Spleen (tissue), 11 donors: Measurements from ENCODE around the gene SSTR3. TPM values are rescaled to one million over a fixed set of nuclear protein-coding genes. Genes with fewer than 3 reads are reported as not detected.
"Not testable (repeated sequence)": the region's sequence is repeated elsewhere in the genome, so short reads cannot be mapped to it uniquely, and the experiment has no call there.

Experiments
- DNase-seq: peaks from one replicate; pipeline ENCODE4 v3.0.0-alpha.2; 2020
- H3K27ac ChIP-seq, 8 donors: fragments of 200-600 bp; sonication (generic) in 7 of 8; 1 replicate in 4 of 8; 2 replicates in 4 of 8; pipeline versions ENCODE4 v1.5.0 to v1.8.0; 2016 to 2021; ENCODE audit warnings: inconsistent platforms in 4 of 8, mild to moderate bottlenecking in 4 of 8, moderate library complexity in 1 of 8
- H3K27me3 ChIP-seq, 7 donors: fragments of 200-600 bp; sonication (generic) in 6 of 7; replicated peaks in 1 of 7; 1 replicate in 4 of 7; 2 replicates in 3 of 7; pipeline versions ENCODE4 v1.5.0 to v1.8.0; 2016 to 2021; ENCODE audit warnings: inconsistent platforms in 3 of 7, mild to moderate bottlenecking in 1 of 7
- H3K36me3 ChIP-seq, 6 donors: fragments of 200-600 bp; sonication (generic) in 5 of 6; 1 replicate in 4 of 6; 2 replicates in 2 of 6; pipeline versions ENCODE4 v1.5.0 to v1.8.0; 2016 to 2021; ENCODE audit warnings: inconsistent platforms in 2 of 6
- H3K4me1 ChIP-seq, 6 donors: fragments of 200-600 bp; sonication (generic) in 5 of 6; 1 replicate in 3 of 6; 2 replicates in 3 of 6; pipeline versions ENCODE4 v1.5.0 to v1.8.0; 2016 to 2021; ENCODE audit warnings: inconsistent platforms in 3 of 6
- H3K4me3 ChIP-seq, 8 donors: fragments of 200-600 bp; sonication (generic) in 7 of 8; 1 replicate in 4 of 8; 2 replicates in 4 of 8; pipeline versions ENCODE4 v1.5.0 to v1.8.0; 2016 to 2021; ENCODE audit warnings: inconsistent platforms in 4 of 8, mild to moderate bottlenecking in 4 of 8, moderate library complexity in 2 of 8
- H3K9me3 ChIP-seq, 8 donors: fragments of 200-600 bp; sonication (generic) in 7 of 8; 1 replicate in 4 of 8; 2 replicates in 4 of 8; pipeline versions ENCODE4 v1.5.0 to v1.8.0; 2016 to 2021; ENCODE audit warnings: inconsistent platforms in 4 of 8
- POLR2A ChIP-seq, 3 donors: fragments of 450-650 bp; IDR thresholded peaks; one replicate each; pipeline ENCODE4 v1.5.1; 2017; ENCODE audit warnings: antibody characterized with exemption in 3 of 3, mild to moderate bottlenecking in 1 of 3
- POLR2AphosphoS5 ChIP-seq, 3 donors: sonication (generic); formaldehyde crosslinking; IDR thresholded peaks; one replicate each; pipeline ENCODE4 v1.5.1; 2017; ENCODE audit warnings: antibody characterized with exemption in 3 of 3
- whole genome bisulfite sequencing, 5 donors: extraction: QIAGEN DNeasy Blood & Tissue Kit in 3 of 5; methylation state at CpG; one replicate each; pipeline versions ENCODE4 v1.1.5 to v1.1.7; 2013 to 2018; 5-methylcytosine and 5-hydroxymethylcytosine counted together
- intact Hi-C: fragments of 100-400 bp; cut with DNase I; formaldehyde crosslinking; loops from one replicate; pipeline ENCODE4 v1.15.0; 2023; ENCODE audit warnings: low total_unique reads
- polyA plus RNA-seq, 3 donors: library from polyadenylated mRNA; stranded (reverse); fragments of 200-250 nt; gene quantifications; one replicate each; pipeline ENCODE4 v1.2.1, GENCODE V29; 2013
- total RNA-seq, 7 donors: library from RNA; depleted of rRNA in 3 of 7; stranded (reverse); fragments of >200 nt in 3 of 7; fragmentation: NEBNext Ultra II Directional in 4 of 7; extraction: Animal tissue kit (Norgen Biotek cat#: 25700) in 4 of 7; gene quantifications; one replicate each; pipeline versions ENCODE4 v1.1.0 to v1.2.1, GENCODE V29; 2016 to 2021
- TF ChIP-seq, protein P1 (sequence below), 11 experiments: fragments of 200-600 bp in 7 of 11; fragments of 450-650 bp in 4 of 11; sonication (generic) in 4 of 11; IDR thresholded peaks in 8 of 11; conservative IDR thresholded peaks in 3 of 11; 1 replicate in 7 of 11; 2 replicates in 4 of 11; pipeline versions ENCODE4 v1.4.0 to v1.8.0; 2016 to 2021; ENCODE audit warnings: antibody characterized with exemption in 11 of 11, inconsistent platforms in 4 of 11, mild to moderate bottlenecking in 1 of 11
- donor health status: healthy with polysubstance abuse.
- donor health status: DM: no; HTN: no; CAD: no; lungs with moderate emphysema.
- donor health status: DM: no; HTN: no; CAD: no.
- donor health status: Bipolar disorder and iron deficiency.
- donor health status: healthy.
- donor health status: DM: no; HTN: no; CAD: no.
- donor health status: DM: yes; HTN: yes; CAD: no.

SSTR3 gene
- total and polyA plus RNA-seq, 10 donors: 0.56 to 2.0 (median 1.1) TPM

DNA sequence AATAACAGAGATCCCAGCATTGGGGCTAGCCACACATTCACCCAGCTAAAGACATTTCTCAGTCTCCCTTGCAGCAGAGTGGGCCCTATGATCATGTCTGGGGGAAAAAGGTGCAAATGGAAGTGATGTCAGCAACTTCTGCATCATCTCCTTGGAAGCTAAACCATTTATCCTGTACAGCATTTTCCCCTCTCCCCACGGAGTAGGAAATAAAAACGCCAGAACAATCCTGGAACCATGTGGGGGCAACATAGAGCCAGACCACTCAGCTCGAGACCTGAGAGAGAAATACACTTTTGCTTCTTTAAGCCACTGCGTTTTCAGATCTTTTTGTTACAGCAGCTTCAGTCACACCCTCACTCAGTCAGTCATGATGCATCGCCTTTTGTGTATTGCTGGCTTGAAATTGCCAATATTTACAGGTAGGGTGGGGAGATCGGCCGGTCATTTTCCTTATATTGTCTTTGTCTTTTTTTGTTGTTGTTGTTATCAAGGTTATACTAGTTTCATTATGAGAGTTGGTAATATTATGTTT, 40.9 kb upstream of the SSTR3 start:
- Histone ChIP-seq H3K27ac (no peak overlapping the region), H3K27me3 (peaks cover 0 to 10% (median 0%) of the 10 kb centered on the region in 7 donors), H3K36me3 (no peaks in the 10 kb centered on the region), H3K4me3 (no peak overlapping the region), H3K4me1 (peaks cover 0 to 2% (median 0%) of the 10 kb centered on the region in 6 donors), H3K9me3 (no peaks in the 10 kb centered on the region)
- no peak for DNase-seq
- WGBS, 5 donors: 55 to 61% (median 59%) methylated on average over 7 of the region's 7 CpGs
- intact Hi-C loops: no loop called here
- no peak for TF ChIP-seq POLR2AphosphoS5 (IDR thresholded peaks at IDR 0.05)
- TF ChIP-seq, protein P1, sequence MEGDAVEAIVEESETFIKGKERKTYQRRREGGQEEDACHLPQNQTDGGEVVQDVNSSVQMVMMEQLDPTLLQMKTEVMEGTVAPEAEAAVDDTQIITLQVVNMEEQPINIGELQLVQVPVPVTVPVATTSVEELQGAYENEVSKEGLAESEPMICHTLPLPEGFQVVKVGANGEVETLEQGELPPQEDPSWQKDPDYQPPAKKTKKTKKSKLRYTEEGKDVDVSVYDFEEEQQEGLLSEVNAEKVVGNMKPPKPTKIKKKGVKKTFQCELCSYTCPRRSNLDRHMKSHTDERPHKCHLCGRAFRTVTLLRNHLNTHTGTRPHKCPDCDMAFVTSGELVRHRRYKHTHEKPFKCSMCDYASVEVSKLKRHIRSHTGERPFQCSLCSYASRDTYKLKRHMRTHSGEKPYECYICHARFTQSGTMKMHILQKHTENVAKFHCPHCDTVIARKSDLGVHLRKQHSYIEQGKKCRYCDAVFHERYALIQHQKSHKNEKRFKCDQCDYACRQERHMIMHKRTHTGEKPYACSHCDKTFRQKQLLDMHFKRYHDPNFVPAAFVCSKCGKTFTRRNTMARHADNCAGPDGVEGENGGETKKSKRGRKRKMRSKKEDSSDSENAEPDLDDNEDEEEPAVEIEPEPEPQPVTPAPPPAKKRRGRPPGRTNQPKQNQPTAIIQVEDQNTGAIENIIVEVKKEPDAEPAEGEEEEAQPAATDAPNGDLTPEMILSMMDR (IDR thresholded peaks at IDR 0.05 in 8 of 11, conservative IDR thresholded peaks at IDR 0.05 in 3 of 11): no peak

DNA sequence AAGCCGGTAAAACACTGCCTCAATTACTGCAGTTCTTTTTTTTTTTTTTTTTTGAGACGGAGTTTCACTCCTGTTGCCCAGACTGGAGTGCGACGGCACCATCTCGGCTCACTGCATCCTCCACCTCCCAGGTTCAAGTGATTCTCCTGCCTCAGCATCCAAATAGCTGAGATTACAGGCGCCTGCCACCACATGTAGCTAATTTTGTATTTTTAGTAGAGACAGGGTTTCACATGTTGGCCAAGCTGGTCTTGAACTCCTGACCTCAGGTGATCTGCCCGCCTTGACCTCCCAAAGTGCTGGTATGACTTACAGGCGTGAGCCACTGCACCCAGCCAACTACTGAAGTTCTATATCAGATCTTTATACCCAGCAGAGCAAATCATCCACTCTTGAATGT, 39.6 kb upstream of the SSTR3 start:
- H3K27ac ChIP-seq, H3K4me3 ChIP-seq, H3K9me3 ChIP-seq, H3K4me1 ChIP-seq, H3K27me3 ChIP-seq, intact Hi-C loops, H3K36me3 ChIP-seq: not testable (repeated sequence)
- peak; percentile 32 for DNase-seq
- 83 to 95% (median 89%) methylated on average over 8 of the region's 8 CpGs for WGBS, 5 donors

DNA sequence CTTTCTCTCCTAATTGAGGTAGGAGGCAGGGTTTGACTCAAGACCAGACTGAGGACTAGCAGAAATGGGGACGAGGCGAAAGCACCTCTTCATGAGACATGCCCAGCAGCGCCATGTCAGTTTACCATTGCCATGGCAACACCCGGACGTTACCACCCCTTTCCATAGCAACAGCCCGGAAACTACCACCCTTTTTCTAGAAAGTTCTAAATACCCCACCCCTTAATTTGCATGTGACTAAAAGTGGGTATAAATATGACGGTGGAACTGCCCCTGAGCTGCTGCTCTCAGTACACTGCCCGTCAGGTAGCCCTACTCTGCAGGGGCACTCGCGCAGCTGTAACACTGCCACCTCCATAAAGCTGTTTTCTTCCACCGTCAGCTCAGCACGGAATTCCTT, 37.7 kb upstream of the SSTR3 start:
- TF ChIP-seq POLR2A (IDR thresholded peaks at IDR 0.05) (no peak), POLR2AphosphoS5 (IDR thresholded peaks at IDR 0.05) (no peak)
- TF ChIP-seq, protein P1 (IDR thresholded peaks at IDR 0.05 in 8 of 11, conservative IDR thresholded peaks at IDR 0.05 in 3 of 11): no peak
- no peaks in the 10 kb centered on the region for H3K9me3 ChIP-seq
- H3K4me1 ChIP-seq: peaks cover 8 to 21% (median 11%) of the 10 kb centered on the region in 6 donors
- intact Hi-C loops: no loop called here
- H3K27me3 ChIP-seq: peaks cover 0 to 1% (median 0%) of the 10 kb centered on the region in 7 donors
- H3K27ac ChIP-seq: no peak overlapping the region
- 83 to 94% (median 87%) methylated on average over 12 of the region's 12 CpGs for WGBS, 5 donors
- peak; percentile 29 for DNase-seq
- H3K36me3 ChIP-seq: no peaks in the 10 kb centered on the region
- no peak overlapping the region for H3K4me3 ChIP-seq

DNA sequence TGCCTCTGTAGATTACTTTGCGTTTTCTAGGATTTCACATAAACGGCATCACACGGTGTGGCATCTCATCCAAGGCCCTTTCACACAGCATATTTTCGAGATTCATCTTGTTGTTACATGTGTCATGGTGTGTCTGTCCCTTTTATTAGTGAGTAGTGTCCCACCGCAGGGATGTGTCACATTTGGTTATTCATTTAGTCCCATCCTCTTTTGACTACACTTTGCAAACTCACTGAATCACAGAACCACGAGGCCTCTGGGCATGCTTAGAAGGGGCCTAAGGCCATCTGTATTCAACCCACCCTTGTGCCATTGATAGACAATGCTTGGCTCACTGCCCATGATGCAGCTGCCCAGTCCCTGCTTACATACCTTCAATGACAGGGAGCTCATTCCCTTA, 36.0 kb upstream of the SSTR3 start:
- intact Hi-C loops: no loop called here
- peak overlapping the region in 2 of 8 donors; percentile 11 to 31 for H3K27ac ChIP-seq
- no peaks in the 10 kb centered on the region for H3K36me3 ChIP-seq
- no peaks in the 10 kb centered on the region for H3K9me3 ChIP-seq
- H3K4me1 ChIP-seq: peaks cover 12 to 38% (median 26%) of the 10 kb centered on the region in 6 donors
- WGBS, 5 donors: 57 to 83% (median 66%) methylated on average over 6 of the region's 6 CpGs
- no peak for TF ChIP-seq POLR2AphosphoS5 (IDR thresholded peaks at IDR 0.05)
- H3K4me3 ChIP-seq: peak overlapping the region in 1 of 8 donors; percentile 33
- peaks cover 0 to 18% (median 0%) of the 10 kb centered on the region in 7 donors for H3K27me3 ChIP-seq
- peak; percentile 28 for DNase-seq

DNA sequence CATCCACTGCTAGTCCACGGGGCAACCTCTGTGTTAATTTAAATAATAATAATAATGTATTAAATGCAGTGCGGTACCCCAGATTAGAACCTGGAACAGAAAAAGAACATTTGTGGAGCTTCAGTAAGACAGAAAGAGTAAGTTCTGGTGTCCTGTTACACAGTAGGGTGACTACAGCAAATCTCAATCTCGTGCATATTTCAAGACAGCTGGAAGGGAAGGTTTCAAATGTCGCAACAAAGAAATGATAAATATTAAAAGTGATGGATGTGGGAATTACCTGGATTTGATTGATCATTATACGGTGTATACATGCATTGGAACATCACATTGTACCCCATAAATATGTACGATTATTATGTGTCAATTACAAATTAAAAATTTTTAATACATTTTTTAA, 33.5 kb upstream of the SSTR3 start:
- Histone ChIP-seq H3K36me3 (peaks cover 0 to 14% (median 9%) of the 10 kb centered on the region in 6 donors), H3K27ac (peak overlapping the region; percentile 81 to 99 (median 94)), H3K9me3 (no peaks in the 10 kb centered on the region), H3K27me3 (peaks cover 0 to 43% (median 0%) of the 10 kb centered on the region in 7 donors), H3K4me1 (peaks cover 34 to 63% (median 50%) of the 10 kb centered on the region in 6 donors), H3K4me3 (peak overlapping the region in 1 of 8 donors; percentile 94)
- WGBS, 5 donors: 58 to 66% (median 63%) methylated on average over 6 of the region's 6 CpGs
- intact Hi-C loops: no loop called here
- DNase-seq: no peak
- TF ChIP-seq POLR2A (IDR thresholded peaks at IDR 0.05) (no peak), POLR2AphosphoS5 (IDR thresholded peaks at IDR 0.05) (no peak)
- TF ChIP-seq, protein P1 (IDR thresholded peaks at IDR 0.05 in 8 of 11, conservative IDR thresholded peaks at IDR 0.05 in 3 of 11): no peak
